ENCODE data around the gene NCK2. TPM values are rescaled to one million over a fixed set of nuclear protein-coding genes. Genes with fewer than 3 reads are reported as not detected.

NCK2 gene
- total RNA-seq, 4 donors from 2014 or later: 46.0 to 62.6 (median 55.3) TPM

- Histone ChIP-seq H3K4me1 (peaks cover 0 to 6% of the 10 kb centered on the region in 2 donors), H3K9me3 (no peaks in the 10 kb centered on the region), H3K27me3 (no peaks in the 10 kb centered on the region), H3K27ac (no peak overlapping the region), H3K36me3 (no peaks in the 10 kb centered on the region), H3K4me3 (replicated peaks in 1 of 3) (no peak overlapping the region)
- 91 to 94% methylated on average over 16 of the region's 16 CpGs for WGBS, 2 donors
- intact Hi-C loops (cut with DNase I): no loop called here
- no peak for DNase-seq
- TF ChIP-seq POLR2A (IDR thresholded peaks at IDR 0.05): no peak
- TF ChIP-seq CTCF (IDR thresholded peaks at IDR 0.05): no peak
Observed at GRCh38 chr2:105854972-105855371, 110.3 kb downstream of the NCK2 start.

- TF ChIP-seq CTCF (IDR thresholded peaks at IDR 0.05): no peak
- no peak for TF ChIP-seq POLR2A (IDR thresholded peaks at IDR 0.05)
- no peak overlapping the region for H3K27ac ChIP-seq
- no peak overlapping the region for H3K4me3 ChIP-seq (replicated peaks in 1 of 3)
- H3K9me3 ChIP-seq: no peaks in the 10 kb centered on the region
- H3K27me3 ChIP-seq: no peaks in the 10 kb centered on the region
- DNase-seq: no peak
- intact Hi-C loops (cut with DNase I): no loop called here
- 75 to 95% methylated on average over 3 of the region's 3 CpGs for WGBS, 2 donors
- no peaks in the 10 kb centered on the region for H3K36me3 ChIP-seq
- H3K4me1 ChIP-seq: peaks cover 0 to 6% of the 10 kb centered on the region in 2 donors
Observed at GRCh38 chr2:105856581-105856980, 111.9 kb downstream of the NCK2 start.

GRCh38 chr2:105857076-105857740, 112.5 kb downstream of the NCK2 start:
- no peak for DNase-seq
- H3K27me3 ChIP-seq: no peaks in the 10 kb centered on the region
- intact Hi-C loops (cut with DNase I): no loop called here
- no peak overlapping the region for H3K4me3 ChIP-seq (replicated peaks in 1 of 3)
- no peak for TF ChIP-seq POLR2A (IDR thresholded peaks at IDR 0.05)
- no peak for TF ChIP-seq CTCF (IDR thresholded peaks at IDR 0.05)
- H3K27ac ChIP-seq: no peak overlapping the region
- peaks cover 0 to 6% of the 10 kb centered on the region in 2 donors for H3K4me1 ChIP-seq
- WGBS, 2 donors: 94 to 96% methylated on average over 17 of the region's 17 CpGs
- H3K36me3 ChIP-seq: no peaks in the 10 kb centered on the region
- no peaks in the 10 kb centered on the region for H3K9me3 ChIP-seq

- no peaks in the 10 kb centered on the region for H3K27me3 ChIP-seq
- H3K36me3 ChIP-seq: no peaks in the 10 kb centered on the region
- H3K4me1 ChIP-seq: no peaks in the 10 kb centered on the region
- TF ChIP-seq CTCF (IDR thresholded peaks at IDR 0.05): no peak
- TF ChIP-seq POLR2A (IDR thresholded peaks at IDR 0.05): no peak
- no peak overlapping the region for H3K4me3 ChIP-seq (replicated peaks in 1 of 3)
- intact Hi-C loops (cut with DNase I): no loop called here
- H3K27ac ChIP-seq: no peak overlapping the region
- no peak for DNase-seq
- WGBS, 2 donors: 83 to 95% methylated on average over 8 of the region's 8 CpGs
- no peaks in the 10 kb centered on the region for H3K9me3 ChIP-seq
Observed at GRCh38 chr2:105858868-105859693, 114.4 kb downstream of the NCK2 start.

- Histone ChIP-seq H3K27ac (no peak overlapping the region), H3K27me3 (no peaks in the 10 kb centered on the region), H3K9me3 (no peaks in the 10 kb centered on the region), H3K4me3 (replicated peaks in 1 of 3) (no peak overlapping the region), H3K36me3 (no peaks in the 10 kb centered on the region), H3K4me1 (no peaks in the 10 kb centered on the region)
- TF ChIP-seq CTCF (IDR thresholded peaks at IDR 0.05) (no peak), POLR2A (IDR thresholded peaks at IDR 0.05) (no peak)
- WGBS, 2 donors: 95 to 97% methylated on average over 2 of the region's 2 CpGs
- intact Hi-C loops (cut with DNase I): no loop called here
- no peak for DNase-seq
Observed at GRCh38 chr2:105859694-105859951, 114.9 kb downstream of the NCK2 start.

All from thyroid gland (tissue), 4 donors.